H9 (cell line): ENCODE data around the gene NT5C3A. TPM values are rescaled to one million over a fixed set of nuclear protein-coding genes. Genes with fewer than 3 reads are reported as not detected.
"Not testable (repeated sequence)": the region's sequence is repeated elsewhere in the genome, so short reads cannot be mapped to it uniquely, and the experiment has no call there.

Experiments used
- DNase-seq: peaks from one replicate; pipeline ENCODE4 v3.0.0-alpha.2; 2017
- H2AFZ ChIP-seq: one replicate; pipeline ENCODE4 v1.6.1; 2013; ENCODE audit warnings: mild to moderate bottlenecking, low read length, control low read depth, moderate library complexity
- H2AK5ac ChIP-seq: 2 replicates; pipeline ENCODE4 v1.6.1; 2013; ENCODE audit warnings: low read length, control low read depth, mixed read lengths; ENCODE audit not compliant: insufficient read length
- H2BK120ac ChIP-seq: one replicate; pipeline ENCODE4 v1.6.1; 2013; ENCODE audit warnings: low read depth, mild to moderate bottlenecking, low read length, control low read depth, inconsistent platforms; ENCODE audit not compliant: poor library complexity, severe bottlenecking
- H2BK12ac ChIP-seq: 2 replicates; pipeline ENCODE4 v1.6.1; 2013; ENCODE audit warnings: low read length, control low read depth, mixed read lengths, low read depth; ENCODE audit not compliant: insufficient read length
- H2BK15ac ChIP-seq: 2 replicates; pipeline ENCODE4 v1.6.1; 2013; ENCODE audit warnings: low read depth, low read length, control low read depth
- H2BK20ac ChIP-seq: one replicate; pipeline ENCODE4 v1.6.1; 2013; ENCODE audit warnings: low read depth, mild to moderate bottlenecking, low read length, control low read depth, inconsistent platforms; ENCODE audit not compliant: poor library complexity, severe bottlenecking
- H2BK5ac ChIP-seq: 2 replicates; pipeline ENCODE4 v1.6.1; 2013; ENCODE audit warnings: low read length, control low read depth, mixed read lengths; ENCODE audit not compliant: insufficient read length
- H3K14ac ChIP-seq: 2 replicates; pipeline ENCODE4 v1.6.1; 2013; ENCODE audit warnings: low read length, control low read depth; ENCODE audit not compliant: insufficient read depth
- H3K18ac ChIP-seq: 2 replicates; pipeline ENCODE4 v1.6.1; 2013; ENCODE audit warnings: low read depth, mild to moderate bottlenecking, mixed read lengths, low read length, control low read depth; ENCODE audit not compliant: insufficient read length
- H3K23ac ChIP-seq: 2 replicates; pipeline ENCODE4 v1.6.1; 2013; ENCODE audit warnings: low read length, control low read depth, mixed read lengths, low read depth; ENCODE audit not compliant: insufficient read length
- H3K23me2 ChIP-seq: 2 replicates; pipeline ENCODE4 v1.6.1; 2013; ENCODE audit warnings: low read depth, mild to moderate bottlenecking, mixed read lengths, low read length, control low read depth; ENCODE audit not compliant: insufficient read length, poor library complexity, severe bottlenecking
- H3K27ac ChIP-seq: 2 replicates; pipeline ENCODE4 v1.5.1; 2013; ENCODE audit warnings: low read length, control low read depth, mixed read lengths, low read depth; ENCODE audit not compliant: insufficient read length
- H3K27me3 ChIP-seq: 2 replicates; pipeline ENCODE4 v1.6.1; 2013; ENCODE audit warnings: low read length, control low read depth, inconsistent platforms; ENCODE audit not compliant: insufficient read depth
- H3K4ac ChIP-seq: 2 replicates; pipeline ENCODE4 v1.6.1; 2013; ENCODE audit warnings: low read depth, mild to moderate bottlenecking, control low read depth, inconsistent platforms, low read length, moderate library complexity
- H3K4me1 ChIP-seq: 2 replicates; pipeline ENCODE4 v1.6.1; 2013; ENCODE audit warnings: low read length, control low read depth, inconsistent platforms; ENCODE audit not compliant: insufficient read depth
- H3K4me2 ChIP-seq: 2 replicates; pipeline ENCODE4 v1.6.1; 2013; ENCODE audit warnings: low read length, control low read depth, mixed read lengths; ENCODE audit not compliant: insufficient read length, insufficient read depth
- H3K56ac ChIP-seq: 2 replicates; pipeline ENCODE4 v1.6.1; 2013; ENCODE audit warnings: low read depth, mild to moderate bottlenecking, mixed read lengths, low read length, control low read depth; ENCODE audit not compliant: insufficient read length
- H3K79me1 ChIP-seq: 2 replicates; pipeline ENCODE4 v1.6.1; 2013; ENCODE audit warnings: low read depth, mild to moderate bottlenecking, moderate library complexity, low read length, control low read depth, inconsistent platforms; ENCODE audit not compliant: insufficient read depth, poor library complexity, severe bottlenecking
- H3K79me2 ChIP-seq: 2 replicates; pipeline ENCODE4 v1.6.1; 2013; ENCODE audit warnings: low read length, control low read depth, inconsistent platforms; ENCODE audit not compliant: insufficient read depth
- H3K9ac ChIP-seq: 2 replicates; pipeline ENCODE4 v1.6.1; 2013; ENCODE audit warnings: low read length, control low read depth, mixed read lengths; ENCODE audit not compliant: insufficient read length; ENCODE audit errors: extremely low read depth
- H3K9me3 ChIP-seq: one replicate; pipeline ENCODE4 v1.6.1; 2013; ENCODE audit warnings: low read depth, low read length, inconsistent platforms; ENCODE audit not compliant: control insufficient read depth
- H3T11ph ChIP-seq: one replicate; pipeline ENCODE4 v1.6.1; 2013; ENCODE audit warnings: mild to moderate bottlenecking, low read length, control low read depth, inconsistent platforms
- H4K20me1 ChIP-seq: one replicate; pipeline ENCODE4 v1.6.1; 2013; ENCODE audit not compliant: control insufficient read depth, insufficient read length, insufficient read depth
- H4K5ac ChIP-seq: 2 replicates; pipeline ENCODE4 v1.6.1; 2013; ENCODE audit warnings: low read depth, mild to moderate bottlenecking, mixed read lengths, low read length, control low read depth; ENCODE audit not compliant: insufficient read length
- H4K8ac ChIP-seq: replicated peaks from 2 replicates; pipeline ENCODE4 v1.6.1; 2013; ENCODE audit warnings: low read length, control low read depth, mixed read lengths, low read depth; ENCODE audit not compliant: insufficient read length
- H4K91ac ChIP-seq: 2 replicates; pipeline ENCODE4 v1.6.1; 2013; ENCODE audit warnings: low read depth, mild to moderate bottlenecking, moderate library complexity, mixed read lengths, low read length, control low read depth; ENCODE audit not compliant: insufficient read length
- H3K27ac Mint-ChIP-seq, 3 experiments: 2 replicates in 2 of 3; 3 replicates in 1 of 3; pipeline ENCODE4 v1.8.0; 2020 to 2021; ENCODE audit warnings: mixed read lengths in 3 of 3, mild to moderate bottlenecking in 1 of 3, moderate library complexity in 1 of 3
- H3K27me3 Mint-ChIP-seq: 2 replicates; pipeline ENCODE4 v1.8.0; 2021; ENCODE audit warnings: low read depth, mild to moderate bottlenecking, moderate library complexity, mixed read lengths
- H3K36me3 Mint-ChIP-seq, 3 experiments: 2 replicates in 2 of 3; 3 replicates in 1 of 3; pipeline ENCODE4 v1.8.0; 2020 to 2021; ENCODE audit warnings: low read depth in 3 of 3, mixed read lengths in 3 of 3; ENCODE audit not compliant: insufficient read depth in 1 of 3
- H3K4me1 Mint-ChIP-seq, 2 experiments: 2 replicates each; pipeline ENCODE4 v1.8.0; 2020; ENCODE audit warnings: mixed read lengths in 2 of 2
- H3K4me3 Mint-ChIP-seq, 2 experiments: 2 replicates in 1 of 2; 3 replicates in 1 of 2; pipeline ENCODE4 v1.8.0; 2020 to 2021; ENCODE audit warnings: mild to moderate bottlenecking in 2 of 2, mixed read lengths in 2 of 2, moderate library complexity in 1 of 2
- H3K9me3 Mint-ChIP-seq, 2 experiments: 2 replicates in 1 of 2; 3 replicates in 1 of 2; pipeline ENCODE4 v1.8.0; 2020; ENCODE audit warnings: mild to moderate bottlenecking in 2 of 2, mixed read lengths in 2 of 2, moderate library complexity in 1 of 2
- CTCF ChIP-seq: fragments of 200-600 bp; sonication (generic); conservative IDR thresholded peaks from 3 replicates; pipeline ENCODE4 v1.8.0; 2021; ENCODE audit warnings: antibody characterized with exemption, mild to moderate bottlenecking
- WGBS: extraction: QIAGEN DNeasy Blood & Tissue Kit; methylation state at CpG from one replicate; pipeline ENCODE4 v1.1.7; 2013; ENCODE audit warnings: missing lambda C conversion rate, low lambda C conversion rate, mixed read lengths; ENCODE audit not compliant: insufficient read length; ENCODE audit errors: extremely low coverage; 5-methylcytosine and 5-hydroxymethylcytosine counted together
- total RNA-seq: library from RNA; stranded (reverse); gene quantifications from 2 replicates; pipeline ENCODE4 v1.2.1, GENCODE V29; 2021

The NT5C3A gene
- total RNA-seq, 1 experiment from 2014 or later, result 22.1 TPM

DNA sequence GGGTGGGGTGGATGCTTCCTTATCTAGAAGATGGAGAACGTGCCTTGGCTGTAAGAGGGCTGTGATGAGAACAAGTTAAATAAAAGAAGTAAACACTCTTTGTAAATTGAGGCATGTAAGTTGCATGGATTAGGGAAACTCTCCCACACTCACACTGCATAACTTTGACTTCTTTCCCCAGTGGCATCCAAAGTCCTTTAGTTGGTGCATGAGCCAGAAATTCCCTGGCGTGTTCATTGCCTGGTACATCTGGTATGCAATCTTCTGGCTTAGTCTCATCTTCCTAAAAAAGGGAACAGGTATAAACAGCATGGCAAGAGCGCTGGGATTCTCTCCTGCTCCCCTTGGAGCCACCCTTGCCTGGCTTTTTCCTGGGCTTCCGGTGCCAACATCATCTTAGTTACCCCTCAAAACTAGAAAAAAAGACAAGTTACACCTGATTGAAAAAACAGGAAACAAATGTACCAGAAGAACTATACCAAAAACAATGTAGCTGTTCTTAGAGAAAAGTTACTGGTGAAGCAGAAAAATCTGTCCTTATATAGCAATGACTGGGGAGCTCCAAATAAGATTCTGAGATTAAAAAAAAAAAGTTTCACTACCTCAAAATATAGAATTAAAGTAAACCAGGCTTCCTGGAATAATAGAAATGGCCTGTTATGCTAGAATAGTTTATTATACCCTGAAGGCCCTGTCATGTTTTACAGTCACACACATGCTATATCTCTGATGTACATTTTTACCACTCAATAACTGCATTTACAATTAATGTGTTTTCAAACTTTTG is 36.8 kb upstream of the NT5C3A start:
- Mint-ChIP-seq H3K9me3 (no peaks in the 10 kb centered on the region), H3K4me3 (no peak overlapping the region), H3K4me1 (no peaks in the 10 kb centered on the region), H3K27me3 (no peaks in the 10 kb centered on the region), H3K27ac (no peak overlapping the region), H3K36me3 (peaks cover 29 to 83% (median 73%) of the 10 kb centered on the region in 3 experiments; a peak in 5 of 7 replicates)
- Histone ChIP-seq H2AK5ac (no peak overlapping the region), H2BK12ac (no peak overlapping the region), H3K27ac (no peak overlapping the region), H3K23me2 (no peaks in the 10 kb centered on the region), H2BK5ac (no peak overlapping the region), H3K18ac (no peak overlapping the region), H2BK15ac (no peak overlapping the region), H3K4me2 (no peak overlapping the region), H3K4ac (no peak overlapping the region), H4K91ac (no peak overlapping the region), H2BK120ac (no peak overlapping the region), H3K23ac (no peak overlapping the region), H3K9me3 (no peaks in the 10 kb centered on the region), H3K79me1 (no peaks in the 10 kb centered on the region), H4K5ac (no peak overlapping the region), H2AFZ (no peak overlapping the region), H3K9ac (no peak overlapping the region), H2BK20ac (no peak overlapping the region), H3K4me1 (no peaks in the 10 kb centered on the region), H3K14ac (no peak overlapping the region), H3K79me2 (no peaks in the 10 kb centered on the region), H3K27me3 (no peaks in the 10 kb centered on the region), H4K20me1 (no peaks in the 10 kb centered on the region), H3K56ac (no peak overlapping the region), H3T11ph (no peak overlapping the region), H4K8ac (no peak overlapping the region)
- DNase-seq, result no peak
- no peak for TF ChIP-seq CTCF
- no CpG with 5 or more reads among the region's 4 CpGs for WGBS

- not testable (repeated sequence) for H3K27ac Mint-ChIP-seq, H3K27me3 Mint-ChIP-seq, H2AK5ac ChIP-seq, H3T11ph ChIP-seq, H4K20me1 ChIP-seq, H3K27me3 ChIP-seq, H4K5ac ChIP-seq, H2BK12ac ChIP-seq, H4K91ac ChIP-seq, H3K79me1 ChIP-seq, DNase-seq, H3K23ac ChIP-seq, H3K27ac ChIP-seq, H2BK20ac ChIP-seq, H3K9me3 Mint-ChIP-seq, H3K4me2 ChIP-seq, H3K14ac ChIP-seq, H3K4me1 Mint-ChIP-seq, H2BK5ac ChIP-seq, H3K4ac ChIP-seq, H3K56ac ChIP-seq, H3K18ac ChIP-seq, H3K9ac ChIP-seq, H4K8ac ChIP-seq, H2BK15ac ChIP-seq, H2BK120ac ChIP-seq, H2AFZ ChIP-seq, H3K4me3 Mint-ChIP-seq, H3K79me2 ChIP-seq, H3K23me2 ChIP-seq, H3K9me3 ChIP-seq, H3K4me1 ChIP-seq
- WGBS, result no CpG with 5 or more reads among the region's 6 CpGs
- H3K36me3 Mint-ChIP-seq, result peaks cover 21 to 58% (median 50%) of the 10 kb centered on the region in 3 experiments; a peak in 6 of 7 replicates
Observed at GRCh38 chr7:33094745-33095275, 32.2 kb upstream of the NT5C3A start.
